Tibial artery (tissue), 4 donors: ENCODE measurements around the gene TRMT10A.

ENCODE experiments used
- DNase-seq, 2 donors: peaks; one replicate each; pipeline ENCODE4 v3.0.0-alpha.2; 2019
- H3K27ac ChIP-seq, 2 donors: fragments of 200-600 bp; sonication (generic) in 1 of 2; 1 replicate in 1 of 2; 2 replicates in 1 of 2; pipeline ENCODE4 v1.5.1; 2018 to 2019; ENCODE audit warnings: mild to moderate bottlenecking in 1 of 2
- H3K27me3 ChIP-seq, 2 donors: fragments of 200-600 bp; sonication (generic) in 1 of 2; one replicate each; pipeline versions ENCODE4 v1.5.1 to v1.6.0; 2016 to 2019
- H3K36me3 ChIP-seq, 3 donors: fragments of 200-600 bp; sonication (generic) in 2 of 3; one replicate each; pipeline ENCODE4 v1.5.1; 2016 to 2019; ENCODE audit warnings: mild to moderate bottlenecking in 2 of 3
- H3K4me1 ChIP-seq, 4 donors: fragments of 200-600 bp; sonication (generic) in 2 of 4; 1 replicate in 3 of 4; 2 replicates in 1 of 4; pipeline ENCODE4 v1.5.1; 2016 to 2019
- H3K4me3 ChIP-seq, 2 donors: fragments of 200-600 bp; sonication (generic) in 1 of 2; 1 replicate in 1 of 2; 2 replicates in 1 of 2; pipeline ENCODE4 v1.5.1; 2018 to 2019; ENCODE audit warnings: mild to moderate bottlenecking in 2 of 2
- H3K9me3 ChIP-seq, 3 donors: fragments of 200-600 bp; sonication (generic) in 1 of 3; one replicate each; pipeline ENCODE4 v1.5.1; 2016 to 2019
- CTCF ChIP-seq, 2 experiments: fragments of 200-600 bp in 1 of 2; fragments of 450-650 bp in 1 of 2; IDR thresholded peaks; one replicate each; pipeline ENCODE4 v1.5.1; 2017 to 2019; ENCODE audit warnings: antibody characterized with exemption in 2 of 2, mild to moderate bottlenecking in 1 of 2, moderate library complexity in 1 of 2
- intact Hi-C: fragments of 100-400 bp; cut with DNase I; formaldehyde crosslinking; loops from one replicate; pipeline ENCODE4 v1.15.0; 2023; ENCODE audit warnings: low total_unique reads

Gene TRMT10A

GRCh38 chr4:99587309-99587708 lies 23.5 kb upstream of the TRMT10A start:
- no peaks in the 10 kb centered on the region for H3K36me3 ChIP-seq
- H3K9me3 ChIP-seq, result no peaks in the 10 kb centered on the region
- H3K27ac ChIP-seq, result peak overlapping the region in 1 of 2 donors; percentile 15
- H3K27me3 ChIP-seq, result no peaks in the 10 kb centered on the region
- H3K4me1 ChIP-seq, result peaks cover 0 to 14% (median 0%) of the 10 kb centered on the region in 4 donors
- intact Hi-C loops, result no loop called here
- TF ChIP-seq CTCF (IDR thresholded peaks at IDR 0.05), result no peak
- H3K4me3 ChIP-seq, result no peak overlapping the region
- DNase-seq, result no peak

- peaks cover 0 to 14% (median 0%) of the 10 kb centered on the region in 4 donors for H3K4me1 ChIP-seq
- no peak overlapping the region for H3K27ac ChIP-seq
- intact Hi-C loops, result no loop called here
- no peaks in the 10 kb centered on the region for H3K9me3 ChIP-seq
- no peak for DNase-seq
- H3K27me3 ChIP-seq, result no peaks in the 10 kb centered on the region
- no peak overlapping the region for H3K4me3 ChIP-seq
- H3K36me3 ChIP-seq, result no peaks in the 10 kb centered on the region
- no peak for TF ChIP-seq CTCF (IDR thresholded peaks at IDR 0.05)
Observed at GRCh38 chr4:99586797-99587196, 23.0 kb upstream of the TRMT10A start.

- Histone ChIP-seq H3K4me3 (no peak overlapping the region), H3K9me3 (no peaks in the 10 kb centered on the region), H3K27ac (no peak overlapping the region), H3K36me3 (no peaks in the 10 kb centered on the region), H3K27me3 (no peaks in the 10 kb centered on the region), H3K4me1 (peaks cover 0 to 14% (median 0%) of the 10 kb centered on the region in 4 donors)
- intact Hi-C loops, result no loop called here
- no peak for DNase-seq
- TF ChIP-seq CTCF (IDR thresholded peaks at IDR 0.05), result no peak
Observed at GRCh38 chr4:99586322-99586721, 22.5 kb upstream of the TRMT10A start.

- DNase-seq, result no peak
- Histone ChIP-seq H3K27ac (no peak overlapping the region), H3K4me1 (peaks cover 0 to 14% (median 0%) of the 10 kb centered on the region in 4 donors), H3K36me3 (no peaks in the 10 kb centered on the region), H3K9me3 (no peaks in the 10 kb centered on the region), H3K4me3 (no peak overlapping the region), H3K27me3 (no peaks in the 10 kb centered on the region)
- TF ChIP-seq CTCF (IDR thresholded peaks at IDR 0.05), result no peak
- intact Hi-C loops, result no loop called here
Observed at GRCh38 chr4:99585516-99585915, 21.7 kb upstream of the TRMT10A start.

GRCh38 chr4:99578714-99579113 lies 14.9 kb upstream of the TRMT10A start:
- H3K9me3 ChIP-seq, result no peaks in the 10 kb centered on the region
- H3K4me1 ChIP-seq, result peaks cover 0 to 15% (median 0%) of the 10 kb centered on the region in 4 donors
- no peak overlapping the region for H3K27ac ChIP-seq
- intact Hi-C loops, result no loop called here
- TF ChIP-seq CTCF (IDR thresholded peaks at IDR 0.05), result no peak
- DNase-seq, result no peak
- no peak overlapping the region for H3K4me3 ChIP-seq
- H3K36me3 ChIP-seq, result no peaks in the 10 kb centered on the region
- H3K27me3 ChIP-seq, result no peaks in the 10 kb centered on the region
